Measurements from ENCODE around the gene SS18L1.

SS18L1 gene

GRCh38 chr20:62183426-62184142 lies 40.0 kb downstream of the SS18L1 start:
- no peak for DNase-seq (ENCODE audit: extremely low spot score, insufficient read length, low read depth)
- no peak for FAIRE-seq

DNA sequence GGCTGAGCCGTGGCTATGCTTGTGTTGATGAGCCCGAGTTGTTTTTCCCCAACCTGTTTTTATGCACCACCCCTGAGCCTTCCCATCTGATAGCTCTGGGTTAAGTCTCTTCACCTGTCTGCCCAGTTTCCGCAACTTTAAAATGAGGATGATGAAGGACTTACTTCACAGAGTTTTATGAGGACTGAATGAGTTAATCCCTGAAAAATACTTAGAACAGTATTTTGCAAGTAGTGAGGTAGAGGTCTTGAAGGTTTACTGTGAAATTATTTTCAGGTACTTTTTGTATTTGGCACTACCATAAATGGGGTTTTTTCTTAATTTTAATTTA lies 42.5 kb downstream of the SS18L1 start:
- no peak for DNase-seq (ENCODE audit: extremely low spot score, insufficient read length, low read depth)
- no peak for FAIRE-seq

DNA sequence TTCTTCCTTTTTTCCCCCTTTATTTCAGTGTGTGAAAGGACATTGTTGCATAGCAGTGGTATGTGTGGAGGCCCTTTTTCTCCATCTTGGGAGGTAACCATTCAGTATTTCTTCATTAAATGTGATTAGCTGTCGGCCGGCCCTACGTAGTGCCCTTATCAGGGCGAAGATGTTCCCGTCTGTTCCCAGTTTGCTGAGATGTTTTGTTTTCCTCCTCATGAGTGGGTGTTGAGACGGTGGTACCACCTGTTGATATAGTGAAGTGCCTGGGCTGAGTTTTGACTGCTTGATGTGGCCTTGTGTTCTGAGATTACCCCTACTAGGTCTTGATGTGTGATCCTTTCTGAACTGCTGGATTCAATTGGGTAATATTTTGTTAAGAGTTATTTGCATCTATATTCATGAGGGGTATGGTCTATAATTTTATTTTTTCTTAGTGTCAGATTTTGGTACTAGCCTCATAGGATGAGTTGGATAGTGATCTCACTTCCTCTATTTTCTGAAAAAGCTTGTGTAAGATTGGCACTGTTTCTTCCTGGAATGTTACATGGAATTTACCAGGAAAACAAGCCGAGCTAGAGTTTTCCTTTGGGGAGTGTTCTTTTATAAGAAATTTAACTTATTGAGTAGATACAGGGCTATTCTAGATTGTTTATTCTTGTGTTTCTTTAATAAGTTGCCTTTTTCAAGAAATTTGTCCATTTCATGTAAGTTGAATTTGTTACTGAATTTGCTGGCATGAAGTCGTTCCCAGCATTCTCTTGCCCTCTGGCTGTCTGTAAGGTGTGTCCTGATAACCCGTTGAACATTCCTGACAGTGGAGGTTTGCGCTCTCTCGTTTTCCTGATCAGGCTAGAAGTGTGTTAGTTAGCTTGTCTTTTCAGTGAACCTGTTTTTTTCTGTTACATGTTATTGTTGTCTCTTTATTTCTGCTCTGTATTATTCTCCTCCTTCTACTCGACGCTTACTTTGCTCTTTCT lies 43.6 kb downstream of the SS18L1 start:
- DNase-seq (ENCODE audit: extremely low spot score, insufficient read length, low read depth) = no peak
- FAIRE-seq = no peak

GRCh38 chr20:62190639-62191411 lies 47.3 kb downstream of the SS18L1 start:
- DNase-seq (ENCODE audit: extremely low spot score, insufficient read length, low read depth) (no peak), FAIRE-seq (no peak)

- FAIRE-seq (no peak), DNase-seq (ENCODE audit: extremely low spot score, insufficient read length, low read depth) (no peak)
Observed at GRCh38 chr20:62191781-62192559, 48.4 kb downstream of the SS18L1 start.

- no peak for FAIRE-seq
- DNase-seq (ENCODE audit: extremely low spot score, insufficient read length, low read depth) = no peak
Observed at GRCh38 chr20:62192635-62193034, 49.1 kb downstream of the SS18L1 start.

- no peak for FAIRE-seq
Observed at GRCh38 chr20:62193079-62194025, 49.8 kb downstream of the SS18L1 start.

GRCh38 chr20:62195075-62195405 lies 51.5 kb downstream of the SS18L1 start:
- no peak for DNase-seq (ENCODE audit: extremely low spot score, insufficient read length, low read depth)

More at GRCh38 chr20:62193079-62194025, 49.8 kb downstream of the SS18L1 start:
- no peak for DNase-seq (ENCODE audit: extremely low spot score, insufficient read length, low read depth)

GRCh38 chr20:62195736-62196135 lies 52.2 kb downstream of the SS18L1 start:
- no peak for DNase-seq (ENCODE audit: extremely low spot score, insufficient read length, low read depth)
- FAIRE-seq = no peak

More at GRCh38 chr20:62195075-62195405, 51.5 kb downstream of the SS18L1 start:
- FAIRE-seq = no peak

DNA sequence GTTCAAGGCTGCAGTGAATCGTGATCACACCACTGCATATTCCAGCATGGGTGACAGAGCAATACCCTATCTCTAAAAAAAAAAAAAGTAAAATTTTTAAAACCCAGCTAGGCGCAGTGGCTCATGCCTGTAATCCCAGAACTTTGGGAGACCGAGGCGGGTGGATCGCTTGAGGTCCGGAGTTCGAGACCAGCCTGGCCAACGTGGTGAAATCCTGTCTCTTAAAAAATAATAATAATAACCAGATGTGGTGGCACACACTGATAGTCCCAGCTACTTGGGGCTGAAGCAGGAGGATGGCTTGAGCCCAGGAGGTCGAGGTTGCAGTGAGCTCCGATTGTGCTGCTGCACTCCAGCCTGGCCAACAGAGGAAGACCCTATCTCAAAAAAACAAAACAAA lies 52.7 kb downstream of the SS18L1 start:
- DNase-seq (ENCODE audit: extremely low spot score, insufficient read length, low read depth) = no peak
- no peak for FAIRE-seq

DNA sequence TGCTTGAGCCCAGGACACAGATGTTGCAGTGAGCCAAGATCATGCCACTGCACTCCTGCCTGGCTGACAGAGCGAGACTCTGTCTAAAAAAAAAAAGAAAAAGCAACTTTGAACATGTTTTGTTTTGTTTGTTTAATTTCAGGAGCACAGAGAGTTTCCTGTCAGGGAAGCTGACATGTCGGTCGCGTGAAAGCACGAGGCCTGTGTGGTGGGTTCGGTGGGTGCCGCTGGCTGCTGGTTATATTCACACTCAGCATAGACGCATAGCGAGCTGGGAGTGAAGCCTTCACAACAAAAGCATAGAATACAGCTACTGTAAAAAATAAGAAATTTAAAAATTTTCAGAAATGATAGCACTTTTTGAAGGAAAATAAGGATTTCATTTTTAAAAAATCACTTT lies 53.7 kb downstream of the SS18L1 start:
- FAIRE-seq (no peak), DNase-seq (ENCODE audit: extremely low spot score, insufficient read length, low read depth) (no peak)

DNA sequence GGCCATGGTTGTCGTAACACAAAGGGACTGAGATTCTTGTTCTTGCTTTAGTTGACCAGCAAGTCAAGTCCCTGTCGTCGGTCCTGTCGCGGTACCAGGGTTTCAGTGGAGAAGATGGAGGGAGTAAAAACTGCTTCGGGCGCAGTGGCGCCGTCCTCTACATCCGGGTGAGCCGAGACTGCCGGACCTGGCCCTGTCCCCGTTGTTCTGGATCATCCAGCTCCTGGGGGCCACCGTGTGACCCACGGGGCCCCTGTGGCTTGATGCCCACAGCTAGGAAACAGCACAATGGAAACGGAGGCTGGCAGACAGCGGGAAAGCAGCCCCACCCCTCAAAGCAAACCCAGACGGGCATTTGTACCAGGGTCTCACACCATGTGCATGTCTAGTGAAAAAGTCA lies 54.2 kb downstream of the SS18L1 start:
- no peak for FAIRE-seq
- DNase-seq (ENCODE audit: extremely low spot score, insufficient read length, low read depth) = no peak

GRCh38 chr20:62198496-62198895 lies 54.9 kb downstream of the SS18L1 start:
- FAIRE-seq (no peak), DNase-seq (ENCODE audit: extremely low spot score, insufficient read length, low read depth) (no peak)

- FAIRE-seq (no peak), DNase-seq (ENCODE audit: extremely low spot score, insufficient read length, low read depth) (no peak)
Observed at GRCh38 chr20:62198931-62199330, 55.4 kb downstream of the SS18L1 start.

- FAIRE-seq = no peak
Observed at GRCh38 chr20:62200491-62201172, 57.1 kb downstream of the SS18L1 start.

DNA sequence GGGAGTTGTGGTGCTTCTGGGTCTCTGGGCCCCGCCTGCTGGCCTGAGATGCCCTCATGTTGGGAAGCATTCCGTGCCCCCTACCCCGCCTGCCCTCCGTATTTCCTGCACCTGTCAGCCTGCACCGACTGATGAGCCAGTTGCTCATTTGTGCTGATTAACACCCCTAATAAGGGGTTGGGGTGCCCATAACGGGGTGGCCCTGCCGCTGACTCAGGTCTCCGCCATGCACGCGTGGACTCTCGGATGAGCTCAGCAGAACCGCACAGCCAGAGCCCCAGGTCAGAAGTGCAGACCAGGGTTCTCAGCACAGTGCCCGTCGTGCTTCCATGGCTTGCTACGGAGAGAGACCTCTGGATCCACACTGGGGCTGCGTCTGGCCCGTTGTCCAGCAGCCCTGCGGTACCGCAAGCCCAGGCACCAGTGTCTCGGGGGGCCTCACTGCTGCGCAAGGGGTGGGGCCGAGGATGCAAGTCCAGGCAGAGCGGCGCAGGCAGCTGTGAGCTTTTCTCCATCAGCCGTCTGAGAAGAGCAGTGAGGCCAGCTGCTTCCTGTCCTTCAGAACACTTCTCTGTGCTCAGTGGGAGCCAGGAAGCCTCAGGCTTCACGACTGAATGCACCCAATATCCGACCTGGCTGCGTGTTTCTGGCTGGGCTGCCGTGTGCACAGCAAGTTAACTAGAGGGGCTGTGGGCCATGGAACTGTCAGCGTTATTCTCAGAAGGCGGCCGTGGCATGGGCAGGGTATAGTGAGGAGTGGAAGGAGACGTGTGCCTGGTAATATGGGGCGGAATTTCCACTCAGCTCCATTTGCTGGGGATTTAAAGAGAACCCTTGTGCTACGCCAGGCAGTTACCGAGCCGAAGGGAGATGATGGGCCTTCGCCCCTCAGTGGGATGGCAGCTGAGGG lies 57.9 kb downstream of the SS18L1 start:
- DNase-seq (ENCODE audit: extremely low spot score, insufficient read length, low read depth) = peak; percentile 36
- peak; percentile 69 for FAIRE-seq

More at GRCh38 chr20:62200491-62201172, 57.1 kb downstream of the SS18L1 start:
- no peak for DNase-seq (ENCODE audit: extremely low spot score, insufficient read length, low read depth)

DNA sequence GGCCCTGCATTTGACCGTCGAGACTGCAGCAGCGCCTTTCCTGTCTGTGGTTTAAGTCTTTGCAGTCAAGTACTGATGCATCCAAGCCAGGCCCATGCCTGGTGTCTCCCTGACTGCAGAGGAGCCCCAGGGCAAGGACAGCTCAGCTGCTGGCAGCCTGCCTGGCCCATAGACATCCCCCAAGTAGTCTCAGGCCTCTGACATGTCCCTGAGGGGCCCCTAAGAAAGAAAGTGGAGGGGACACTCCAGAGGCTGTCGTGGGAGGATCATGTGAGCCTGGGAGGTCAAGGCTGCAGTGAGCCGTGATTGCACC lies 58.5 kb downstream of the SS18L1 start:
- FAIRE-seq (no peak), DNase-seq (ENCODE audit: extremely low spot score, insufficient read length, low read depth) (no peak)

All from GM18507 (cell line).